ENCODE measurements around the gene SLC38A10.

Gene SLC38A10

GRCh38 chr17:81330884-81331245 is 35.8 kb upstream of the SLC38A10 start:
- DNase-seq, result no peak

GRCh38 chr17:81329927-81330883 is 35.1 kb upstream of the SLC38A10 start:
- peak; percentile 85 for DNase-seq

- DNase-seq, result peak; percentile 89
Measured at GRCh38 chr17:81328978-81329926, 34.1 kb upstream of the SLC38A10 start.

- peak; percentile 41 for DNase-seq
Measured at GRCh38 chr17:81328489-81328888, 33.4 kb upstream of the SLC38A10 start.

GRCh38 chr17:81325714-81326358 is 30.7 kb upstream of the SLC38A10 start:
- no peak for DNase-seq

GRCh38 chr17:81324851-81325713 is 30.0 kb upstream of the SLC38A10 start:
- no peak for DNase-seq

- no peak for DNase-seq
Measured at GRCh38 chr17:81324177-81324850, 29.2 kb upstream of the SLC38A10 start.

GRCh38 chr17:81323411-81323868 is 28.3 kb upstream of the SLC38A10 start:
- DNase-seq, result no peak

GRCh38 chr17:81323083-81323369 is 27.9 kb upstream of the SLC38A10 start:
- no peak for DNase-seq

- no peak for DNase-seq
Measured at GRCh38 chr17:81322271-81323082, 27.4 kb upstream of the SLC38A10 start.

GRCh38 chr17:81317961-81318605 is 23.0 kb upstream of the SLC38A10 start:
- no peak for DNase-seq

- no peak for DNase-seq
Measured at GRCh38 chr17:81317530-81317821, 22.4 kb upstream of the SLC38A10 start.

GRCh38 chr17:81315885-81316391 is 20.8 kb upstream of the SLC38A10 start:
- no peak for DNase-seq

GRCh38 chr17:81315129-81315884 is 20.2 kb upstream of the SLC38A10 start:
- no peak for DNase-seq

GRCh38 chr17:81314398-81315081 is 19.4 kb upstream of the SLC38A10 start:
- no peak for DNase-seq

GRCh38 chr17:81313776-81314397 is 18.8 kb upstream of the SLC38A10 start:
- no peak for DNase-seq

GRCh38 chr17:81312624-81313325 is 17.7 kb upstream of the SLC38A10 start:
- DNase-seq, result no peak

GRCh38 chr17:81311946-81312345 is 16.8 kb upstream of the SLC38A10 start:
- DNase-seq, result no peak
